OCI-LY1 (cell line): Measurements from ENCODE around the gene TSHZ3.

ENCODE experiments used
- CTCF ChIP-seq: fragments of 200-600 bp; sonication (generic), shearing (Covaris generic); IDR thresholded peaks from 2 replicates; pipeline ENCODE4 v1.5.1; 2017; ENCODE audit warnings: mild to moderate bottlenecking, antibody characterized with exemption, low read length, moderate library complexity, mixed read lengths
- EZH2 ChIP-seq: fragments of 200-600 bp; sonication (generic), shearing (Covaris generic); IDR thresholded peaks from 2 replicates; pipeline ENCODE4 v1.8.0; 2017; ENCODE audit warnings: borderline replicate concordance, mixed run types, mild to moderate bottlenecking, antibody characterized with exemption, low read length, moderate library complexity, mixed read lengths

- TF ChIP-seq CTCF (no peak), EZH2 (no peak)
These were observed 2.8 kb downstream of the TSHZ3 start for GRCh38 chr19:31346184-31347059.
